Cardiac septum (tissue), 1 donor: ENCODE data around the gene BPIFB6. TPM values are rescaled to one million over a fixed set of nuclear protein-coding genes. Genes with fewer than 3 reads are reported as not detected.

Source experiments
- DNase-seq: peaks from one replicate; pipeline ENCODE4 v3.0.0-alpha.2; 2020; ENCODE audit warnings: low spot score
- intact Hi-C: fragments of 100-400 bp; cut with DNase I; formaldehyde crosslinking; loops from one replicate; pipeline ENCODE4 v1.14.0; 2022
- long read RNA-seq: library from polyadenylated mRNA; unstranded; transcript quantifications from one replicate; pipeline ENCODE4 v2.0.0, GENCODE V29; 2021
- total RNA-seq: library from RNA; stranded (reverse); fragmentation: NEBNext Ultra II Directional; extraction: Animal tissue kit (Norgen Biotek cat#: 25700); gene quantifications from one replicate; pipeline ENCODE4 v1.2.1, GENCODE V29; 2021
- donor health status: DM: no; HTN: no; CAD: no.

The BPIFB6 gene
- total RNA-seq, result not detected
- long read RNA-seq, result 0 reads

- intact Hi-C loops, result no loop called here
- DNase-seq, result no peak
Measured at GRCh38 chr20:33031531-33031930, at the start of gene BPIFB6. BPIFB6 (plus strand) TSS chr20:33031648; CDS start chr20:33031648, 0 bp downstream.

- intact Hi-C loops, result no loop called here
- DNase-seq, result no peak
Measured at GRCh38 chr20:32982617-32983458, 48.6 kb upstream of the BPIFB6 start.

GRCh38 chr20:32983459-32984112 lies 47.9 kb upstream of the BPIFB6 start:
- DNase-seq, result no peak
- intact Hi-C loops, result no loop called here

GRCh38 chr20:32984196-32984595 lies 47.3 kb upstream of the BPIFB6 start:
- no peak for DNase-seq
- intact Hi-C loops, result no loop called here

GRCh38 chr20:32984631-32985354 lies 46.7 kb upstream of the BPIFB6 start:
- no peak for DNase-seq

GRCh38 chr20:32985596-32985995 lies 45.9 kb upstream of the BPIFB6 start:
- no peak for DNase-seq
- intact Hi-C loops, result no loop called here

More at GRCh38 chr20:32984631-32985354, 46.7 kb upstream of the BPIFB6 start:
- intact Hi-C loops, result no loop called here

- intact Hi-C loops, result no loop called here
- DNase-seq, result no peak
Measured at GRCh38 chr20:32986331-32986966, 45.0 kb upstream of the BPIFB6 start.

GRCh38 chr20:32987044-32987825 lies 44.2 kb upstream of the BPIFB6 start:
- intact Hi-C loops, result no loop called here
- no peak for DNase-seq

- intact Hi-C loops, result no loop called here
Measured at GRCh38 chr20:32988008-32988407, 43.4 kb upstream of the BPIFB6 start.

GRCh38 chr20:32989507-32990283 lies 41.8 kb upstream of the BPIFB6 start:
- intact Hi-C loops, result no loop called here

More at GRCh38 chr20:32988008-32988407, 43.4 kb upstream of the BPIFB6 start:
- DNase-seq, result no peak

GRCh38 chr20:32990426-32990825 lies 41.0 kb upstream of the BPIFB6 start:
- DNase-seq, result no peak
- intact Hi-C loops, result no loop called here

More at GRCh38 chr20:32989507-32990283, 41.8 kb upstream of the BPIFB6 start:
- DNase-seq, result no peak

GRCh38 chr20:32991383-32991782 lies 40.1 kb upstream of the BPIFB6 start:
- intact Hi-C loops, result no loop called here
- DNase-seq, result no peak

- intact Hi-C loops, result no loop called here
- no peak for DNase-seq
Measured at GRCh38 chr20:32991792-32992641, 39.4 kb upstream of the BPIFB6 start.

GRCh38 chr20:32993496-32994050 lies 37.9 kb upstream of the BPIFB6 start:
- intact Hi-C loops, result no loop called here
- no peak for DNase-seq

- intact Hi-C loops, result no loop called here
- no peak for DNase-seq
Measured at GRCh38 chr20:32995802-32996201, 35.6 kb upstream of the BPIFB6 start.

GRCh38 chr20:32997431-32997830 lies 34.0 kb upstream of the BPIFB6 start:
- intact Hi-C loops, result no loop called here
- no peak for DNase-seq
